Stomach (tissue), 9 donors: ENCODE results near the gene CHD3. TPM values are rescaled to one million over a fixed set of nuclear protein-coding genes. Genes with fewer than 3 reads are reported as not detected.

ENCODE experiments used
- DNase-seq, 2 donors: peaks; one replicate each; pipeline versions ENCODE4 v3.0.0 to v3.0.0-alpha.2; 2013 to 2019
- H3K27ac ChIP-seq, 5 donors: fragments of 200-600 bp in 4 of 5; sonication (generic) in 4 of 5; one replicate each; pipeline ENCODE4 v1.5.1; 2013 to 2019; ENCODE audit warnings: mild to moderate bottlenecking in 1 of 5, moderate library complexity in 1 of 5
- H3K27me3 ChIP-seq, 3 donors: fragments of 200-600 bp; sonication (generic); one replicate each; pipeline ENCODE4 v1.5.1; 2017 to 2019; ENCODE audit warnings: mixed run types in 1 of 3
- H3K36me3 ChIP-seq, 4 donors: fragments of 200-600 bp; sonication (generic); 1 replicate in 3 of 4; 2 replicates in 1 of 4; pipeline ENCODE4 v1.5.1; 2016 to 2019
- H3K4me1 ChIP-seq, 4 donors: fragments of 200-600 bp; sonication (generic); one replicate each; pipeline ENCODE4 v1.5.1; 2016 to 2019
- H3K4me3 ChIP-seq, 4 donors: fragments of 200-600 bp; sonication (generic) in 3 of 4; one replicate each; pipeline ENCODE4 v1.5.1; 2016 to 2019; ENCODE audit warnings: mild to moderate bottlenecking in 1 of 4
- H3K9me3 ChIP-seq, 4 donors: fragments of 200-600 bp; sonication (generic); one replicate each; pipeline ENCODE4 v1.5.1; 2016 to 2019
- EP300 ChIP-seq: sonication (generic); formaldehyde crosslinking; IDR thresholded peaks from one replicate; pipeline ENCODE4 v1.6.1; 2017; ENCODE audit warnings: antibody characterized with exemption
- POLR2A ChIP-seq, 4 donors: fragments of 450-650 bp; IDR thresholded peaks; one replicate each; pipeline ENCODE4 v1.6.1; 2016; ENCODE audit warnings: antibody characterized with exemption in 4 of 4, control low read depth in 2 of 4, mild to moderate bottlenecking in 1 of 4, moderate library complexity in 1 of 4
- POLR2AphosphoS5 ChIP-seq, 3 donors: sonication (generic); formaldehyde crosslinking; IDR thresholded peaks; one replicate each; pipeline ENCODE4 v1.6.1; 2016; ENCODE audit warnings: antibody characterized with exemption in 3 of 3
- WGBS, 5 donors: extraction: QIAGEN DNeasy Blood & Tissue Kit in 3 of 5; methylation state at CpG; one replicate each; pipeline versions ENCODE4 v1.1.5 to v1.1.7; 2013 to 2018; 5-methylcytosine and 5-hydroxymethylcytosine counted together
- intact Hi-C: fragments of 100-400 bp; cut with DNase I; formaldehyde crosslinking; loops from one replicate; pipeline ENCODE4 v1.15.1; 2023; ENCODE audit warnings: low total_unique reads
- polyA plus RNA-seq, 3 donors: library from polyadenylated mRNA; stranded (reverse); fragments of 200-250 nt; gene quantifications; one replicate each; pipeline ENCODE4 v1.2.3, GENCODE V29; 2013
- total RNA-seq, 5 donors: library from RNA; depleted of rRNA; stranded (reverse); fragments of >200 nt; gene quantifications; one replicate each; pipeline versions ENCODE4 v1.1.0 to v1.2.3, GENCODE V29; 2014 to 2016
- TF ChIP-seq, protein P1 (sequence below), 7 experiments: fragments of 450-650 bp in 4 of 7; fragments of 200-600 bp in 3 of 7; sonication (generic) in 3 of 7; IDR thresholded peaks; one replicate each; pipeline ENCODE4 v1.5.1; 2016 to 2019; ENCODE audit warnings: antibody characterized with exemption in 7 of 7, control low read depth in 2 of 7, mild to moderate bottlenecking in 1 of 7
- donor health status: healthy with polysubstance abuse.
- donor health status: Bipolar disorder and iron deficiency.
- donor health status: healthy.

Gene CHD3
- total and polyA plus RNA-seq, 8 donors, result 43.0 to 190 (median 64.9) TPM

DNA sequence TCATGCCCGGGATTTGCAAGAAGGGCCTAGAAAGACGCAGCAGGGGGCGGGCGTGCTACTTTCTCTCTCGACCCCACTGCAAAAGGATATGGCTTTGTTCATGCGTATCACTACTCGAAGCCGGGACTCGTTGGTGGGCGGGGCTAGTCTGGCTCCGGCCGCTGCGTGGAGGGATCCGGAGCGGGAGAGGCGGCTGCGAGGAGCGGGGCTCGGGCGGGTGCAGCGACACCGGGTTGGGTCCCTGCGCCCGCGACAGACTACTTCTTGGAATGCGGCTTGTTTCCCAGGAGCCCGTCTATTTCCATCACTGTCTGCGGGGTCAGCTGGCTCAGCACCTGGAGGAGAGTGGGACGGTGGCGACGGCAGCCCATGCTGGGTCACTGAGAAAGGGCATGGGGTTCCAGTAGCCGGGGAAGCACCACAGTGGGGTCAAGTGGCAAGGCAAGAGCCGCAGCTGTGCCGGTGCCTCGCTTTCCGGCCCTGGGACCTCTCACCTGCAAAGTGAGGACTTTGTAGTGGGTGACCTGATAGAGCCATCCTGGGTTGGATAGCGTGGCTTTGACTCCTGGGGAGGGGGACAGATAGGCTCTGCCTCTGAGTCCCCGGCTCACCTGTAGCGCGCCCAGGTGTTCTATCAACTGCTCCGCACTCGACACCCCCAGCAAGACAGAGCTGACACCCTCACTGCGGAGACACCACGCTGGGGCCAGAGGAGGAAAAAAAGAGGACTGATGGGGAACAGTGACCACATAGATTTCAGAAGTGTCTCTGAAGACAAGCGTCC, 34.4 kb downstream of the CHD3 start:
- Histone ChIP-seq H3K9me3 (no peaks in the 10 kb centered on the region), H3K36me3 (peaks cover 0 to under 1% (median 0%) of the 10 kb centered on the region in 4 donors), H3K27ac (peak overlapping the region; percentile 37 to 83 (median 70)), H3K4me1 (peaks cover 12 to 15% (median 15%) of the 10 kb centered on the region in 4 donors), H3K27me3 (no peaks in the 10 kb centered on the region), H3K4me3 (peak overlapping the region; percentile 44 to 55 (median 46))
- 18 to 29% (median 20%) methylated on average over 21 to 45 of the region's 45 CpGs for WGBS, 5 donors
- TF ChIP-seq POLR2AphosphoS5 (IDR thresholded peaks at IDR 0.05) (peak; percentile 77 to 88 (median 79)), POLR2A (IDR thresholded peaks at IDR 0.05) (peak in 2 of 4 donors; percentile 50 to 59), EP300 (no peak)
- TF ChIP-seq, protein P1, sequence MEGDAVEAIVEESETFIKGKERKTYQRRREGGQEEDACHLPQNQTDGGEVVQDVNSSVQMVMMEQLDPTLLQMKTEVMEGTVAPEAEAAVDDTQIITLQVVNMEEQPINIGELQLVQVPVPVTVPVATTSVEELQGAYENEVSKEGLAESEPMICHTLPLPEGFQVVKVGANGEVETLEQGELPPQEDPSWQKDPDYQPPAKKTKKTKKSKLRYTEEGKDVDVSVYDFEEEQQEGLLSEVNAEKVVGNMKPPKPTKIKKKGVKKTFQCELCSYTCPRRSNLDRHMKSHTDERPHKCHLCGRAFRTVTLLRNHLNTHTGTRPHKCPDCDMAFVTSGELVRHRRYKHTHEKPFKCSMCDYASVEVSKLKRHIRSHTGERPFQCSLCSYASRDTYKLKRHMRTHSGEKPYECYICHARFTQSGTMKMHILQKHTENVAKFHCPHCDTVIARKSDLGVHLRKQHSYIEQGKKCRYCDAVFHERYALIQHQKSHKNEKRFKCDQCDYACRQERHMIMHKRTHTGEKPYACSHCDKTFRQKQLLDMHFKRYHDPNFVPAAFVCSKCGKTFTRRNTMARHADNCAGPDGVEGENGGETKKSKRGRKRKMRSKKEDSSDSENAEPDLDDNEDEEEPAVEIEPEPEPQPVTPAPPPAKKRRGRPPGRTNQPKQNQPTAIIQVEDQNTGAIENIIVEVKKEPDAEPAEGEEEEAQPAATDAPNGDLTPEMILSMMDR (IDR thresholded peaks at IDR 0.05), result no peak
- DNase-seq, result peak; percentile 89 to 97
- intact Hi-C loops, result no loop called here

DNA sequence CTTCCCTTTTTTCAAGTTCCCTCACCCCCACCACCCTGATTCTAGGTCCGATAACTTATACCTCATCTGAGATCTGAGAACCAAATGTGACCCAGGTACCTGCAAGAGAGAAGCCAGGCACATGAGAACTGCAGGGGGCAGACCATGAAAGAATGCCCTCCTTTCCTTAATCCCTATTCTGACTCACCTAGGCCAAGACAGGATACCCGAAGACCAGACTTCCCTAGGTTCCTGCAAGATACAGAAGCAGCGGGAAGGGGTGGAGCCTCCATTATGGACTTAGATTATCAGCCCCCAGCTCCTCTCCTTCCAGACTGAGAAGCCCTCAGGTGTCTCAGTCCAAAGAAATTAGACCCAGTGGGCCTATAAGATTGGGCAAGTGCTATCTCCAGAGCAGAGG, 39.0 kb downstream of the CHD3 start:
- H3K9me3 ChIP-seq, result no peaks in the 10 kb centered on the region
- peaks cover 0 to 25% (median 4%) of the 10 kb centered on the region in 4 donors for H3K36me3 ChIP-seq
- intact Hi-C loops, result no loop called here
- 72 to 86% (median 83%) methylated on average over 3 of the region's 3 CpGs for whole genome bisulfite sequencing, 5 donors
- H3K27me3 ChIP-seq, result peaks cover 0 to 5% (median 0%) of the 10 kb centered on the region in 3 donors
- H3K4me1 ChIP-seq, result peaks cover 8 to 35% (median 29%) of the 10 kb centered on the region in 4 donors
- H3K4me3 ChIP-seq, result no peak overlapping the region
- no peak overlapping the region for H3K27ac ChIP-seq
- TF ChIP-seq, protein P1 (IDR thresholded peaks at IDR 0.05), result no peak
- TF ChIP-seq EP300 (no peak), POLR2A (IDR thresholded peaks at IDR 0.05) (no peak), POLR2AphosphoS5 (IDR thresholded peaks at IDR 0.05) (no peak)
- DNase-seq, result no peak

DNA sequence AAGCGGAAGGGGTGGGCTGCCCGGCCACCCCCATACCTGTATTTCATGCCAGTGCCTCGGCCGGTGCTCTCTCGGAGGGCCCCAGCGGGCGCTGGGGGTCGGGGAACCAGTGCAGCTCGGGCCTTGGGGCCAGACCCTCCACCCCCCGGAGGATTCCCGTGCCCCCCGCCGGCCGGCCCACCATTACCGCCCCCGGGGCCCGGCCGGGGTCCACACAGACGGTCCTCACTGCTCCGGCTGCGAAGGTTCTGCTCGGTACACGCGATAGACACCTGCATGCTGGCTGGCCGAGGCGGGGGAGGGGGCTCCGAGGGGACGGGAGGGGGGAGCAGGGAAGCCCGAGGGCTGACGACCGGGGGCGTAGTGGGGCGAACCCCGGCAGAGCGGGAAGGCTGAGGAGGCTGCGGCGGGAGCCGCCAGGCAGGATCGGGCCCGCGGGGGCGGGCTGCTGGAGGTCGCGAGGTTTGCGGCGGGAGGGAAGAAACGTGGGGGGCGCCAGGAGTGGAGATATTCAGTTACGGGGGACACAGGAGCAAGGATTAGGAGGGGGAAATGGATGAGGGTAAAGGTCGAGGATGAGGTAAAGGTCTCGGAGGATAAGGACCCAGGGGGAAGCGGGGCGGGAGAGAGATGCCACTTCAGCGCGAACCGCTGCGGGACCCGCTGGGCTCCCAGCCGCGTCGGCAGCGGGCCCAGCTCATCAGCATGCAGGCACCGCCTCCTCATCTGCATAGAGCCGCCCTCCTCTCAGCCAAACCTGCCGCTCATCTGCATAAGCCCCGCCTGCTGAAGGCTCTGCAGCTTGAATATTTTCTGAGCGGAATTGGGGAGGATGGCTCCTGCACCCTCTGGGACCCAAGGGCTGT, 40.8 kb downstream of the CHD3 start, which contains the start of gene KCNAB3:
TSS of gene KCNAB3 (minus strand) at position 699 of the 866 bp plus-strand sequence. CDS start at position 278, 421 bp downstream.
- H3K4me1 ChIP-seq, result peaks cover 11 to 43% (median 39%) of the 10 kb centered on the region in 4 donors
- no peak within 1 kb of the TSS for H3K27ac ChIP-seq
- H3K36me3 ChIP-seq, result peaks cover 0 to 27% (median 4%) of the 10 kb centered on the region in 4 donors
- WGBS, 5 donors, result 41 to 66% (median 55%) methylated on average over 51 to 67 of the region's 67 CpGs
- H3K9me3 ChIP-seq, result no peaks in the 10 kb centered on the region
- peak within 1 kb of the TSS in 3 of 4 donors; percentile 22 to 74 (median 37) for H3K4me3 ChIP-seq
- TF ChIP-seq POLR2A (IDR thresholded peaks at IDR 0.05) (no peak), EP300 (no peak), POLR2AphosphoS5 (IDR thresholded peaks at IDR 0.05) (no peak)
- TF ChIP-seq, protein P1 (IDR thresholded peaks at IDR 0.05), result no peak
- intact Hi-C loops, result no loop called here
- H3K27me3 ChIP-seq, result peaks cover 0 to 5% (median 0%) of the 10 kb centered on the region in 3 donors
- peak in 1 of 2 donors; percentile 92 for DNase-seq
